Measurements from ENCODE around the gene GOLPH3. TPM values are rescaled to one million over a fixed set of nuclear protein-coding genes. Genes with fewer than 3 reads are reported as not detected.
A peak's percentile ranks its signal among the peaks of the same experiment; 100 is the strongest.
"Not testable (repeated sequence)": the region's sequence is repeated elsewhere in the genome, so short reads cannot be mapped to it uniquely, and the experiment has no call there.

Gene GOLPH3
- total RNA-seq, 1 donor from 2014 or later = 48.3 TPM

DNA sequence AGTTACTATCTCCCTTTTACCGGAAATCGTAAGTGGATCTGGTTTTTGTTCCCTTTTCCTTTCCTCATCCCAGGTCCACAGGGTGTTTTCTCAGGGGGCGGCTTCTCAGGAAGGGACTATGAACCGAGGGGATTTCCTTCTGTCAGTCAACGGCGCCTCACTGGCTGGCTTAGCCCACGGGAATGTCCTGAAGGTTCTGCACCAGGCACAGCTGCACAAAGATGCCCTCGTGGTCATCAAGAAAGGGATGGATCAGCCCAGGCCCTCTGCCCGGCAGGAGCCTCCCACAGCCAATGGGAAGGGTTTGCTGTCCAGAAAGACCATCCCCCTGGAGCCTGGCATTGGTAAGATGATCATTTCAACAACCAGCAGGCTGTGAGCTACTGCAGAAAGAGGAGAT is 75.8 kb downstream of the GOLPH3 start:
- peak; percentile 35 for ATAC-seq

DNA sequence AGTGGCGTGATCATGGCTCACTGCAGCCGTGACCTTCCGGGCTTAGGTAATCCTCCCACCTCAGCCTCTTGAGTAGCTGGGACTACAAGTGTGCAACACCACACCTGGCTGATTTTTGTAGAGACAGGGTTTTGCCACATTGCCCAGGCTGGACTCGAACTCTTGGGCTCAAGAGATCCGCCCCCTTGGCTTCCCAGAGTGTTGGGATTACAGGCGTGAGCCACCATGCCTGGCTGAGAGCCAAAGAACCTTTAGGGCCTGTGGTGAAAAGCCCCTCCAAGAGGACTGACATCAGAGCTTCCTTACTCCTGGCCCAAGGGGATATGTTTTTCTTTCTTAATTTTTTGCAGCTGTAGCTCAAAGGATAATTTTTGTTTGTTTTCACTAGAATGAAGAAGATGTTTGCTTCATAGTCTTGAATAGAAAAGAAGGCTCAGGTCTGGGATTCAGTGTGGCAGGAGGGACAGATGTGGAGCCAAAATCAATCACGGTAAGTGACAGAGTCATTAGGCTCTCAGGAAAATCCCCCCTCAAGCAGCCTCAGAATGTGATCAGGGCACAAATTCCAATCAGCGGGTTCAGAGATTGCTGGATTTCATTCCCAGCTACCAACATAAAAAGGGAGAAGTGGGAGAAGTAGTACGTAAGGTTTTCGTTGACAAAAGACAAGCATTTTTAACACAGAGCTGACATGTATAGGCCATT is 77.1 kb downstream of the GOLPH3 start:
- ATAC-seq = no peak

DNA sequence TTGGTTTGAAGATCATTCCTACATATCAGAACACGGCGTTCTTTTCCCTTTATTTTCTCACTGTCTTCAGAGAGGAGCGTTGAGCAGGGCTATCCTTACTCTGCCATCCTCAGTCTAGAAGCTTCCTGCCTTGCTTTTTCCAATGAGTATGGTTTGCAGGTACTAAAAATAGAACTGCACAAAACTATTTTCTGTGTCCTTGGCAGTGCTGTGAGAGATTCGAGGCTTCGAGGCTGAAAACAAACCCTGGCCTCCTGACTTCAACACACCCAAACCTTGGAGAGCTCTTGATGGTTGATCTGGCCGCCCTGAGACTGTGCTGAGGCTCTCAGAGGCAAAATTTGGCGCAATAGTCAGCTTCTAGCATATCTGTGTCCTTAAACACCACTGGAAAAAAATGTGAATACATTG is 78.9 kb downstream of the GOLPH3 start:
- ATAC-seq = no peak

DNA sequence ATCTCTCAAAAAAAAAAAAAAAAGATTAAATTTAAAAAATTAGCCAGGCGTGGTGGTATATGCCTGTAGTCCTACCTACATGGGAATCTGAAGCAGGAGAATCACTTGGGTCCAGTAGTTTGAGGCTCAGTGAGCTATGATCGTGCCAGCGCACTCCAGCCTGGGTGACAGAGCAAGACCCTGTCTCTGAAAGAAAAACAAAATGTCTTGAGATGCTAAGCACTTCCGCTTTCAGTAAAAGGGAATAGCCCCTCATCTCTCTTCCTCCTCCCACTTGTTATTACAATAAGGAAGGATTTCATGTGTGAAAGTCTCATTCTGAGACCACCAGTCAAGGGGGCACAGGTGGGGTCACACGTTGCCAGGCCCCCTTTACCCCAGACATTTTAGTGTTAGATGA is 79.4 kb downstream of the GOLPH3 start:
- ATAC-seq = no peak

DNA sequence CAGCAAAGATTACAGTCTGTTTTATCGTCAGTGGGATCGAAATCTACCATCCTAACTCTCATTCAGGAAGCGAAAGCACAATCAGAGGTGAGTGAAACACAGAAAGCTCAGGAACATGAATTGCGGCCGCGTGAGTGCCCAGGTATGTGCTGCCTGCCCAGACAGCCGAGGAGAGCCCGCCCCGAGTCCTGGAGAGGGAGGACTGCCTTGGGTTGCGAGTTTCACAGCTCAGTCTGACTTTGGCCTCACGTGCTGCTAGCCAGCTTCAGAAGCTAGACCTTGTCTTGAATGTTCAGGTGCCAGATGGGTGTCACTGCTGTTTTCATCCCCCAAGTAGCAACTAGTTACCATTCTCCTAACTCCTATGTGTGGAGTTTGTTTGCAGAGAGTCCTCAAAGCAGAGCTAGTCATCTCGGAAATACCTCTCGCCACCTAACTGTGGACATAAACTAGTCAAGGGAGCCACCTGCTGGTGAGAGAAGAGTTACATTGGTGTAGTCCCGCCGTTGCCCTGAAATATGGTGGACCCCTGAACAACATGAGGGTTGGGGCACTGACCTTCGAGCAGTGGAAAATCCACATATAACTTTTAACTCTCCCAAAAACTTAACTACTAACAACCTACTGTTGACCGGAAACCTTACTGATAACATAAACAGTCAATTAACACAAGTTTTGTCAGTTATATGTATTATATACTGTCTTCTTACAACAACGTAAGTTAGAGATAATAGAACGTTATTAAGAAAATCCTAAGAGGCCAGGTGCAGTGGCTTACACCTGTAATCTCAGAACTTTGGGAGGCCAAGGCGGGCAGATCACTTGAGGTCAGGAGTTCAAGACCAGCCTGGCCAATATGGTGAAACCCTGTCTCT is 80.9 kb downstream of the GOLPH3 start:
- peak; percentile 77 for ATAC-seq

DNA sequence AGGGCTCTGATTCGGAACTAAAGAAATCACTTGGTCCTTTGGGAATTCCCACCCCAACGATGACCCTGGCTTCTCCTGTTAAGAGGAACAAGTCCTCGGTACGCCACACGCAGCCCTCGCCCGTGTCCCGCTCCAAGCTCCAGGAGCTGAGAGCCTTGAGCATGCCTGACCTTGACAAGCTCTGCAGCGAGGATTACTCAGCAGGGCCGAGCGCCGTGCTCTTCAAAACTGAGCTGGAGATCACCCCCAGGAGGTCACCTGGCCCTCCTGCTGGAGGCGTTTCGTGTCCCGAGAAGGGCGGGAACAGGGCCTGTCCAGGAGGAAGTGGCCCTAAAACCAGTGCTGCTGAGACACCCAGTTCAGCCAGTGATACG is 83.4 kb downstream of the GOLPH3 start:
- no peak for ATAC-seq

DNA sequence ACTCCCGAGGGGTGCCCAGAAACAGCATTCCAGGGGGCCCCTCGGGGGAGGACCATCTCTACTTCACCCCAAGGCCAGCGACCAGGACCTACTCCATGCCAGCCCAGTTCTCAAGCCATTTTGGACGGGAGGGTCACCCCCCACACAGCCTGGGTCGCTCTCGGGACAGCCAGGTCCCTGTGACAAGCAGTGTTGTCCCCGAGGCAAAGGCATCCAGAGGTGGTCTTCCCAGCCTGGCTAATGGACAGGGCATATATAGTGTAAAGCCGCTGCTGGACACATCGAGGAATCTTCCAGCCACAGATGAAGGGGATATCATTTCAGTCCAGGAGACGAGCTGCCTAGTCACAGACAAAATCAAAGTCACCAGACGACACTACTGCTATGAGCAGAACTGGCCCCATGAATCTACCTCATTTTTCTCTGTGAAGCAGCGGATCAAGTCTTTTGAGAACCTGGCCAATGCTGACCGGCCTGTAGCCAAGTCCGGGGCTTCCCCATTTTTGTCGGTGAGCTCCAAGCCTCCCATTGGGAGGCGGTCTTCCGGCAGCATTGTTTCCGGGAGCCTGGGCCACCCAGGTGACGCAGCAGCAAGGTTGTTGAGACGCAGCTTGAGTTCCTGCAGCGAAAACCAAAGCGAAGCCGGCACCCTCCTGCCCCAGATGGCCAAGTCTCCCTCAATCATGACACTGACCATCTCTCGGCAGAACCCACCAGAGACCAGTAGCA is 83.9 kb downstream of the GOLPH3 start:
- no peak for ATAC-seq

DNA sequence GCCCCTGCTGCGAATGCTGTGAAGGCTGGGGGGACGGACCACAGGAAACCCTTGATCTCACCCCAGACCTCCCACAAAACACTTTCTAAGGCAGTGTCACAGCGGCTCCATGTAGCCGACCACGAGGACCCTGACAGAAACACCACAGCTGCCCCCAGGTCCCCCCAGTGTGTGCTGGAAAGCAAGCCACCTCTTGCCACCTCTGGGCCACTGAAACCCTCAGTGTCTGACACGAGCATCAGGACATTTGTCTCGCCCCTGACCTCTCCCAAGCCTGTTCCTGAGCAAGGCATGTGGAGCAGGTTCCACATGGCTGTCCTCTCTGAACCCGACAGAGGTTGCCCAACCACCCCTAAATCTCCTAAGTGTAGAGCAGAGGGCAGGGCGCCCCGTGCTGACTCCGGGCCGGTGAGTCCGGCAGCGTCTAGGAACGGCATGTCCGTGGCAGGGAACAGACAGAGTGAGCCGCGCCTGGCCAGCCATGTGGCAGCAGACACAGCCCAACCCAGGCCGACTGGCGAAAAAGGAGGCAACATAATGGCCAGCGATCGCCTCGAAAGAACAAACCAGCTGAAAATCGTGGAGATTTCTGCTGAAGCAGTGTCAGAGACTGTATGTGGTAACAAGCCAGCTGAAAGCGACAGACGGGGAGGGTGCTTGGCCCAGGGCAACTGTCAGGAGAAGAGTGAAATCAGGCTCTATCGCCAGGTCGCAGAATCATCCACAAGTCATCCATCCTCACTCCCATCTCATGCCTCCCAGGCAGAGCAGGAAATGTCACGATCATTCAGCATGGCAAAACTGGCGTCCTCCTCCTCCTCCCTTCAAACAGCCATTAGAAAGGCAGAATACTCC is 84.7 kb downstream of the GOLPH3 start:
- peak; percentile 20 for ATAC-seq

DNA sequence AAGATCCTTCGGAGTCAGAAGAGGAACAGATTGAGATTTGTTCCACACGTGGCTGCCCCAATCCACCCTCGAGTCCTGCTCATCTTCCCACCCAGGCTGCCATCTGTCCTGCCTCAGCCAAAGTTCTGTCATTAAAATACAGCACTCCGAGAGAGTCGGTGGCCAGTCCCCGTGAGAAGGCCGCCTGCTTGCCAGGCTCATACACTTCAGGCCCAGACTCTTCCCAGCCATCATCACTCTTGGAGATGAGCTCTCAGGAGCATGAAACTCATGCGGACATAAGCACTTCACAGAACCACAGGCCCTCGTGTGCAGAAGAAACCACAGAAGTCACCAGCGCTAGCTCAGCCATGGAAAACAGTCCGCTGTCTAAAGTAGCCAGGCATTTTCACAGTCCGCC is 85.9 kb downstream of the GOLPH3 start:
- ATAC-seq = no peak

DNA sequence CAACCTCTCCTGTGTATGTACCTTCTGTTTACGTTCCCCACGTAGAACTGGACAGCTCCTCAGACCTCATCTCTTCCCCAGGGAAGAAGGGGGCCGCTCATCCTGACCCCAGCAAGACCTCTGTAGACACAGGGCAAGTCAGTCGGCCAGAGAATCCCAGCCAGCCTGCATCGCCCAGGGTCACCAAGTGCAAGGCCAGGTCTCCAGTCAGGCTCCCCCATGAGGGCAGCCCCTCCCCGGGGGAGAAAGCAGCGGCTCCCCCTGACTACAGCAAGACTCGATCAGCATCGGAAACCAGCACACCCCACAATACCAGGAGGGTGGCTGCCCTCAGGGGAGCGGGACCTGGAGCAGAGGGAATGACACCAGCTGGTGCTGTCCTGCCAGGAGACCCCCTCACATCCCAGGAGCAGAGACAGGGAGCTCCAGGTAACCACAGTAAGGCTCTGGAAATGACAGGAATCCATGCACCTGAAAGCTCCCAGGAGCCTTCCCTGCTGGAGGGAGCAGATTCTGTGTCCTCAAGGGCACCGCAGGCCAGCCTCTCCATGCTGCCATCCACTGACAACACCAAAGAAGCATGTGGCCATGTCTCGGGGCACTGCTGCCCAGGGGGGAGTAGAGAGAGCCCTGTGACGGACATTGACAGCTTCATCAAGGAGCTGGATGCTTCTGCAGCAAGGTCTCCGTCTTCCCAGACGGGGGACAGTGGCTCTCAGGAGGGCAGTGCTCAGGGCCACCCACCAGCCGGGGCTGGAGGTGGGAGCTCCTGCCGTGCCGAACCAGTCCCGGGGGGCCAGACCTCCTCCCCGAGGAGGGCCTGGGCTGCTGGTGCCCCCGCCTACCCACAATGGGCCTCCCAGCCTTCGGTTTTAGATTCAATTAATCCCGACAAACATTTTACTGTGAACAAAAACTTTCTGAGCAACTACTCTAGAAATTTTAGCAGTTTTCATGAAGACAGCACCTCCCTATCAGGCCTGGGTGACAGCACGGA is 86.7 kb downstream of the GOLPH3 start:
- no peak for ATAC-seq

DNA sequence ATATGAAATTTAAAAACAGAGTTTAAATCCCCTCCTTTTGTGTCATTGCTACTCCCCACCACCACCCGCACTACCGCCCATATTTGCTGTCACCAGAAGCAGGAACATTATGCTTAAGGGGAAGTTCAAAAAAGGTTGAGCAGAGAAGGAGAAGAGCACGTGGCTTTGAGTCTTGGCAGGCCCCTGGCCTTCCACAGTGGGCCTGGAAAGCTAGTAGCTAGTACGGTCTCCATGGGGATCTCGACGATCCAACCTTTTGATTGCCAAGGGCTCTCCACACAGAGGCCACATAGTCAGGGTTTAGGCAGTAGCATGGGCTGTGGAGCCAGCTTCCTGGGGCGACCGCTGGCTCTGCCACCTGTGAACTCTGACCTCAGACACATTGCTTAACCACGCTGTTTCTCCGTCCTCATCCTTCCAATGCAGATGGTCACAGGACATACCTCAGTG is 90.1 kb downstream of the GOLPH3 start:
- ATAC-seq = no peak

DNA sequence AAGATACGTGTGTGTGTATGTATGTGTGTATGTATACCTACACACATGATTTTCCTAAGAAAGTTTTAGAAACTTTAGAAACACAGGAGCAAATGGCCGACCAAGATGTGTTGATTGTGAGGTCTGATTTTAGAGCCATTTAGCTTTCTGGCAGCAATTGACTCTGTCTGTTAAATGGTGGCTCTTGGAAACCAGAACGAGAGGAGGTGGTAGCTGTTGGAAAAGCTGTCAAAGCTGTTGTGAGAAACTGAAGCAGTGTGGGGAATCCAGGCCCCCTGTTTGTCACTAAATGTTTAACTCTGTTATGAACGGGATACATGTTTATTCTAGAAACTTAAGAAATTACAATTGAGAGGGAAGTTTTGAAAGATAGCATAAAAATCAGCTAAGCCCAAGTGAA is 91.4 kb downstream of the GOLPH3 start:
- no peak for ATAC-seq

DNA sequence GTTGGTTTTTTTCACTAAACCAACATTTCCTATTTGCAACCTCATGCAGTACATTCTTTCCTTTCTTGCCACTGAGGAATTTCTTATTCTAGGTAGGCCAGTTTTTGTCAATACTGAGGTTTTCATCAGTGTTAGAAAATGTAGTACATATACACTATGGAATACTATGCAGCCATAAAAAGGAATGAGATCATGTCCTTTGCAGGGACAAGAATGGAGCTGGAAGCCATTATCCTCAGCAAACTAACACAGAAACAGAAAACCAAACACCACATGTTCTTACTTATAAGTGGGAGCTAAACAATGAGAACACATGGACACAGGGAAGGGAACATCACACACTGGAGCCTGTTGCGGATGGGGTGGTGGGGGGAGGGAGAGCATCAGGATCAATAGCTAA is 93.6 kb downstream of the GOLPH3 start:
- ATAC-seq = not testable (repeated sequence)

DNA sequence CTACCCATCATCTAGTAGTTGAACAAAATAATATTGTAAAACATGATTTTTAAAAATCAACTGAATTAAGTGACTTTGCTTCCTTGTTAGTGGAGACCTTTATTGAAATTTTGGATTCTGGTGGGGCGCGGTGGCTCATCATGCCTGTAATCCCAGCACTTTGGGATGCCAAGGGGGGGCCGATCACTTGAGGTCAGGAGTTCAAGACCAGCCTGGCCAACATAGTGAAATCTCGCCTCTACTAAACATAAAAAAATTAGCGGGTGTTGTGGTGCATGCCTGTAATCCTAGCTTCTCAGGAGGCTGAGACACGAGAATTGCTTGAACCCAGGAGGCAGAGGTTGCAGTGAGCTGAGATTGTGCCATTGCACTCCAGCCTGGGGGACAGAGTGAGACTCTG is 95.3 kb downstream of the GOLPH3 start:
- ATAC-seq = not testable (repeated sequence)

DNA sequence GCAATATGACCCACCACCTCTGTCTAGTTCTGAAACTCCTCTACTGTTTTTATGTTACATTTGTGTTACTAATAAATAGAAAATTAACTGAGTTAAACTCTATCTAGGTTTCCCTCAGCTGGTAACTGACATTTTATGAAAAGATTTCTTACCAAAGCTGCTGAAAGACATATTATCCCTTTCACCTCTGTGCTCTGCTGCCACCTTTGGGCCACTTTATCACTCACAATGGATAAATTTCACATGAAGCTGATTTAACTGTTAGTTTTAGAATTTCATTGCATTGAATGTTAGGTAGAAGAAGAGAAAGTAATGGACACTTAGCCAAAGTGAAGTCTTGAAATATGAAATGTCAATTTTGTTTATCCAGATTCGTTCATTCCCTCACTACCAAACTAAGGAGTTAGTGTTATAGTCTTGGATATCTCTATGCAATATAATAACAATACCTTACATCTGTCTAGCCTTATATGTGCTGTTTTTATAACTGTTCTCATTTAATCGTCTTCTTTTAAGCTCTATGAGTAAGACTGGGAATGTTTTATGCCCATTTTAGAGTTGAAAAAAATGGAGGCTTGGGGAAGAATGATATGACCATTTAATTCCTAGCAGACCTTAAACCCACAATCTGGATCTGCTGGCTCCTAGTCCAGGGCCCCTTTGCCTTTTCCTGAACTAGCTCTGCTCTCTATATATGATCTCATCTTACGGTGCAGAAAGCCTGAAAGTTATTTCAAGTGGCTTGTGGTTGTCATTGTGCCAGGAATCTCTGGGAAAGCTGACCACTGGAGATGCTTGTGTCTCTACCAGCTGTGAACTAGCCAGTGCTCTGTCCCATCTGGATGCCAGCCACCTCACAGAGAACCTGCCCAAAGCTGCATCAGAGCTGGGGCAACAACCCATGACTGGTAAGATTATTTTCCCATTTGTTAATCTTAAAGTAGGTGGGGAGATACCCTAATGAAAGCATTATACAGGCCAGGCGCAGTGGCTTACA is 97.1 kb downstream of the GOLPH3 start:
- ATAC-seq = peak; percentile 51

All from esophagus mucosa (tissue), 1 donor.